GM12874 (cell line): ENCODE results near the gene MAP2K5.

Experiments
- CTCF ChIP-seq: IDR thresholded peaks from 2 replicates; pipeline ENCODE4 v1.5.1; 2011; ENCODE audit warnings: low read depth, mild to moderate bottlenecking, control low read depth, low read length, moderate library complexity; ENCODE audit not compliant: insufficient read depth

MAP2K5 gene

GRCh38 chr15:67523330-67523729 lies 19.2 kb upstream of the MAP2K5 start:
- no peak for TF ChIP-seq CTCF

GRCh38 chr15:67524235-67524634 lies 18.3 kb upstream of the MAP2K5 start:
- no peak for TF ChIP-seq CTCF

- no peak for TF ChIP-seq CTCF
Observed at GRCh38 chr15:67528513-67528912, 14.0 kb upstream of the MAP2K5 start.

GRCh38 chr15:67531379-67531914 lies 11.1 kb upstream of the MAP2K5 start:
- TF ChIP-seq CTCF = no peak

- TF ChIP-seq CTCF = no peak
Observed at GRCh38 chr15:67533873-67534272, 8.6 kb upstream of the MAP2K5 start.

GRCh38 chr15:67534360-67534759 lies 8.1 kb upstream of the MAP2K5 start:
- TF ChIP-seq CTCF = no peak

- no peak for TF ChIP-seq CTCF
Observed at GRCh38 chr15:67537771-67538170, 4.7 kb upstream of the MAP2K5 start.

- TF ChIP-seq CTCF = no peak
Observed at GRCh38 chr15:67543348-67543718, 830 bp downstream of the MAP2K5 start.
